GM12878 (cell line): Measurements from ENCODE around the gene NUAK1. TPM values are rescaled to one million over a fixed set of nuclear protein-coding genes. Genes with fewer than 3 reads are reported as not detected.

Source experiments
- ATAC-seq: fragments of 200-7000 bp; cut with Tn5 transposase; 3 replicates; pipeline ENCODE4 v1.9.1; 2020; ENCODE audit warnings: mild to moderate bottlenecking, moderate library complexity
- BruUV-seq: library from RNA; stranded (reverse); fragments of 400-500 nt; replicated peaks from 2 replicates; lab custom pipeline; 2021; lab: Mats Ljungman, UMichigan
- CTCF ChIA-PET: fragments of 300-600 bp; sonication (Branson Sonifier 250); formaldehyde crosslinking; extraction: SDS; loops from one replicate; lab custom pipeline; 2021; ENCODE audit warnings: inconsistent platforms; lab: Yijun Ruan, JAX
- POLR2A ChIA-PET: fragments of 350-600 bp; formaldehyde crosslinking; extraction: SDS; loops from one replicate; lab custom pipeline; 2021; ENCODE audit warnings: inconsistent platforms; lab: Charles Lee
- RAD21 ChIA-PET: fragments of 300-600 bp; sonication (Branson Sonifier 250); formaldehyde crosslinking; loops from one replicate; lab custom pipeline; 2023; ENCODE audit warnings: antibody characterized with exemption; ENCODE audit not compliant: unreplicated experiment; lab: Charles Lee
- SMC1A ChIA-PET: fragments of 300-600 bp; sonication (Branson Sonifier 250); formaldehyde crosslinking; loops from one replicate; lab custom pipeline; 2023; ENCODE audit not compliant: unreplicated experiment, uncharacterized antibody; lab: Charles Lee
- DNase-seq: peaks from one replicate; pipeline ENCODE4 v3.0.0-alpha.2; 2011; ENCODE audit warnings: low read depth, low spot score
- FAIRE-seq: peaks from 3 replicates; lab custom pipeline; 2011; peaks lifted over from hg19 to GRCh38; lab: Jason Lieb, UNC
- H2AFZ ChIP-seq: 2 replicates; pipeline ENCODE4 v1.6.0; 2011; ENCODE audit warnings: low read depth, low read length, control low read depth; ENCODE audit not compliant: control insufficient read depth
- H3K27ac ChIP-seq: 2 replicates; pipeline ENCODE4 v1.5.1; 2011; ENCODE audit warnings: control low read depth; ENCODE audit not compliant: control insufficient read depth, insufficient read depth
- H3K27me3 ChIP-seq, 2 experiments: replicated peaks in 1 of 2; 2 replicates each; pipeline versions ENCODE4 v1.6.0 to v1.6.1; 2011; ENCODE audit warnings: low read length in 1 of 2; ENCODE audit not compliant: control insufficient read depth in 2 of 2, insufficient read depth in 2 of 2
- H3K36me3 ChIP-seq, 2 experiments: 2 replicates each; pipeline ENCODE4 v1.5.1; 2011; ENCODE audit warnings: low read length in 1 of 2; ENCODE audit not compliant: control insufficient read depth in 2 of 2, insufficient read depth in 2 of 2
- H3K4me1 ChIP-seq: 2 replicates; pipeline ENCODE4 v1.6.1; 2011; ENCODE audit warnings: mild to moderate bottlenecking, low read length, moderate library complexity, mixed read lengths; ENCODE audit not compliant: control insufficient read depth, insufficient read depth
- H3K4me2 ChIP-seq: 2 replicates; pipeline ENCODE4 v1.6.0; 2011; ENCODE audit warnings: control low read depth; ENCODE audit not compliant: control insufficient read depth, insufficient read depth
- H3K4me3 ChIP-seq: fragments of 200-600 bp; sonication (generic); 2 replicates; pipeline ENCODE4 v1.5.1; 2016
- H3K79me2 ChIP-seq: 2 replicates; pipeline ENCODE4 v1.6.0; 2011; ENCODE audit warnings: low read length; ENCODE audit not compliant: control insufficient read depth, insufficient read depth
- H3K9ac ChIP-seq: 2 replicates; pipeline ENCODE4 v1.8.0; 2011; ENCODE audit warnings: low read length, control low read depth, mixed read lengths; ENCODE audit not compliant: control insufficient read depth, insufficient read depth
- H3K9me3 ChIP-seq: replicated peaks from 3 replicates; pipeline ENCODE4 v1.5.1; 2011; ENCODE audit warnings: mild to moderate bottlenecking, low read length; ENCODE audit not compliant: control insufficient read depth, insufficient read depth
- H4K20me1 ChIP-seq: 2 replicates; pipeline ENCODE4 v1.6.0; 2011; ENCODE audit not compliant: control insufficient read depth, insufficient read depth
- CBX5 ChIP-seq: sonication (generic); IDR thresholded peaks from 2 replicates; pipeline ENCODE4 v1.6.1; 2016; ENCODE audit warnings: low read depth, moderate library complexity, mild to moderate bottlenecking, inconsistent platforms
- DPF2 ChIP-seq: fragments of 450-650 bp; IDR thresholded peaks from 2 replicates; pipeline ENCODE4 v1.6.1; 2017; ENCODE audit warnings: mild to moderate bottlenecking
- HDAC2 ChIP-seq: fragments of 200-600 bp; sonication (generic); IDR thresholded peaks from 2 replicates; pipeline ENCODE4 v1.6.1; 2017
- JUND ChIP-seq: IDR thresholded peaks from 2 replicates; pipeline ENCODE4 v1.6.1; 2012; ENCODE audit warnings: low read depth, mild to moderate bottlenecking, low read length, improper control_type of control experiment, moderate library complexity
- KAT2A ChIP-seq: conservative IDR thresholded peaks from 2 replicates; pipeline ENCODE4 v1.6.1; 2011; ENCODE audit warnings: low read depth, low read length; ENCODE audit not compliant: control insufficient read depth
- TCF3 ChIP-seq: IDR thresholded peaks from 2 replicates; pipeline ENCODE4 v1.6.1; 2012; ENCODE audit warnings: low read depth, mild to moderate bottlenecking, low read length, borderline replicate concordance; ENCODE audit not compliant: insufficient read depth
- YBX1 ChIP-seq: fragments of 450-650 bp; IDR thresholded peaks from 2 replicates; pipeline ENCODE4 v1.6.1; 2016; ENCODE audit warnings: antibody characterized with exemption
- ZNF217 ChIP-seq: fragments of 450-650 bp; IDR thresholded peaks from 2 replicates; pipeline ENCODE4 v1.6.1; 2017; ENCODE audit warnings: antibody characterized with exemption, mild to moderate bottlenecking
- WGBS: methylation state at CpG from one replicate; pipeline ENCODE4 v1.1.6; 2016; ENCODE audit warnings: low lambda C conversion rate; ENCODE audit not compliant: insufficient replicate concordance, insufficient coverage; ENCODE audit errors: missing lambda C conversion rate; 5-methylcytosine and 5-hydroxymethylcytosine counted together
- in situ Hi-C: fragments of 300-500 bp; cut with MboI; formaldehyde crosslinking; loops from 9 replicates; pipeline ENCODE4 v1.14.3; 2018; ENCODE audit warnings: mixed read lengths
- intact Hi-C: fragments of 100-400 bp; cut with micrococcal nuclease; formaldehyde crosslinking; loops from one replicate; pipeline ENCODE4 v1.14.2; 2022; ENCODE audit not compliant: unreplicated experiment
- polyA plus RNA-seq, 11 experiments: library from polyadenylated mRNA; depleted of rRNA in 4 of 11; unstranded in 6 of 11; stranded (reverse) in 5 of 11; fragments of >200 nt; fragmentation: Nextera tagmentation in 4 of 11; fragmentation: Illumina TruSeq in 1 of 11; extraction: Ambion mirVana in 4 of 11; extraction: Trizol in 1 of 11; gene quantifications; 1 replicate in 1 of 11; 2 replicates in 10 of 11; pipeline versions ENCODE4 v1.2.1 to v1.2.3, GENCODE V29; 2011 to 2016; ENCODE audit warnings: inconsistent platforms in 2 of 11, missing spikeins in 2 of 11, low read depth in 1 of 11
- total RNA-seq, 4 experiments: library from RNA; depleted of rRNA in 3 of 4; stranded (reverse); fragments of >200 nt in 3 of 4; fragmentation: Illumina TruSeq in 1 of 4; extraction: Trizol in 1 of 4; gene quantifications; 2 replicates each; pipeline versions ENCODE4 v1.2.1 to v1.2.3, GENCODE V29; 2013 to 2021
- TF ChIP-seq, protein P1 (sequence below): IDR thresholded peaks from 2 replicates; pipeline ENCODE4 v1.6.1; 2011; ENCODE audit warnings: low read depth, low read length, improper control_type of control experiment, borderline replicate concordance

NUAK1 gene
- total and polyA plus RNA-seq, 10 of the 15 experiments (the other 5 are each of a cell fraction or from before 2014, with no cell fraction given) = 0.03 to 0.42 (median 0.08) TPM; not detected in 2

DNA sequence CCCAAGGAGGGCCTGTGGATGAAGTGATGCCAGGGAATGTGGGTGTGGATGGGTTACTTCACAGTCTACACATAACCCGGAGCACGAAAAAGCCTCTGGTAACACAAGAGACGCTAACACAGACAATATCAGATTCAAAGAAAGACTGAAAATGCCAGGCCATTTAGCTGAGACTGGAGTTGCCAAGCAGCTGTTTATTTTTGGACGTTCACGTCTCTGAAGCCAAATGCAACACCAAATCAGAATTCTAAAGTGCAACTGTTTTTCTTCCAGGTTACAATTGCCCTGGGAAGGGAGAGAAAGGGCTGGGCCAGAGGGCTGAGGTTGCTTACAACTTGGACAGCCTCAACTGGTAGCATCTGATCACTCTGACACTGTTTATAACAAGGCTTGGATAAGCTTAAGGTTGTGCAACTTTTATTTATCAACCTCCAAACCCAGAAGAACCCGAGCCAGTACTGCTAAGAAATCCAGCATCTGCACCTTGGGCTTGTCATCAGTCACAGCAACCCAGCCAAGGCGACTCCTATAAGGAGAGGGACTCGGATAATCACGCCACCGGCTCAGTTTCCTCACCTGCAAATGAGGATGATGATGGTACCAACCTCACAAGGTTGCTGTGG is 24.8 kb downstream of the NUAK1 start:
- SMC1A ChIA-PET = interaction anchor here (0.7 to 1.4 kb wide), 3 partner anchors 14 to 803 kb away, joined by 3 to 4 read pairs (median 3); no protein-coding TSS in a partner anchor
- ATAC-seq (no peak), FAIRE-seq (no peak), DNase-seq (no peak)
- BruUV-seq = no TSS peak
- intact Hi-C loops (no loop called here), in situ Hi-C loops (no loop called here)
- Histone ChIP-seq H3K36me3 (no peaks in the 10 kb centered on the region), H2AFZ (no peak overlapping the region), H3K27me3 (peaks cover 0 to 6% of the 10 kb centered on the region in 2 experiments; a peak in 2 of 4 replicates), H4K20me1 (no peaks in the 10 kb centered on the region), H3K79me2 (no peaks in the 10 kb centered on the region), H3K4me1 (no peaks in the 10 kb centered on the region), H3K27ac (no peak overlapping the region), H3K4me2 (no peak overlapping the region), H3K4me3 (no peak overlapping the region), H3K9me3 (no peaks in the 10 kb centered on the region), H3K9ac (no peak overlapping the region)
- no peak for TF ChIP-seq JUND
- TF ChIP-seq YBX1 = no peak
- TF ChIP-seq ZNF217 = no peak
- no peak for TF ChIP-seq DPF2
- TF ChIP-seq HDAC2 = no peak
- no peak for TF ChIP-seq KAT2A
- no peak for TF ChIP-seq CBX5
- TF ChIP-seq, protein P1, sequence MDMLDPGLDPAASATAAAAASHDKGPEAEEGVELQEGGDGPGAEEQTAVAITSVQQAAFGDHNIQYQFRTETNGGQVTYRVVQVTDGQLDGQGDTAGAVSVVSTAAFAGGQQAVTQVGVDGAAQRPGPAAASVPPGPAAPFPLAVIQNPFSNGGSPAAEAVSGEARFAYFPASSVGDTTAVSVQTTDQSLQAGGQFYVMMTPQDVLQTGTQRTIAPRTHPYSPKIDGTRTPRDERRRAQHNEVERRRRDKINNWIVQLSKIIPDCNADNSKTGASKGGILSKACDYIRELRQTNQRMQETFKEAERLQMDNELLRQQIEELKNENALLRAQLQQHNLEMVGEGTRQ = no peak
- TF ChIP-seq TCF3 = no peak
- 27% methylated on average over 10 of the region's 10 CpGs for WGBS
- POLR2A ChIA-PET = no interaction called here
- RAD21 ChIA-PET = interaction anchor here (1.8 kb wide), 1 partner anchor 17 kb away, joined by 4 read pairs; no protein-coding TSS in a partner anchor
- CTCF ChIA-PET = interaction anchor here (1.0 to 3.0 kb wide), 5 partner anchors 12 to 694 kb away, joined by 3 to 12 read pairs (median 3); no protein-coding TSS in a partner anchor
